Hematopoietic multipotent progenitor cell treated with erythropoietin and hydrocortisone succinate and interleukin-3 and kit ligand, for 15 days (in vitro differentiated cells): ENCODE data around the gene BOLA1.
"Not testable (repeated sequence)": the region's sequence is repeated elsewhere in the genome, so short reads cannot be mapped to it uniquely, and the experiment has no call there.

Source experiments
- DNase-seq: peaks from one replicate; pipeline ENCODE4 v3.0.0-alpha.2; 2015; ENCODE audit warnings: low spot score

Gene BOLA1, protein sequence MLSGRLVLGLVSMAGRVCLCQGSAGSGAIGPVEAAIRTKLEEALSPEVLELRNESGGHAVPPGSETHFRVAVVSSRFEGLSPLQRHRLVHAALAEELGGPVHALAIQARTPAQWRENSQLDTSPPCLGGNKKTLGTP

GRCh38 chr1:149899460-149900284, at the start of gene BOLA1:
Gene BOLA1, plus strand, starts transcription at chr1:149899568. Its CDS starts 492 bp downstream, at chr1:149900060.
- DNase-seq: peak; percentile 85

DNA sequence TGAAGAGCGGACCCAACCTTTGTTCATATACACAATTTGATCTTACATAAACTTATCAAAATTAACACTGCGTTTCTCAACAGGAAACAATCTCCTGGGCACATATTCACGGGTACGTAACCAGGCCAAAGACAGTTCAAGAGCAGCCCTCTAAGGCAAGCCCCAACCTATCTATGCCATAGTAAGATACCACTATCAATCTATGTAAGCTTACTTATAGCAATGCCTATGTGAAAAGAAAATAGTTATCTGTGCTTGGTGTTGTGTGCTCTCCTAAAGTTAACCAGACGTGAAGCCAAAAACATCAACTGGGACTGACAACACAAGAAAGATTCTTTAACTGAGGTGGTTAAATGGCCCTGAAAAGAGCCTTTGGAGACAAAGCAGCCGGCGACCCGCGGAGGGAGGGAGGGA, 49.4 kb upstream of the BOLA1 start:
- peak; percentile 58 for DNase-seq

DNA sequence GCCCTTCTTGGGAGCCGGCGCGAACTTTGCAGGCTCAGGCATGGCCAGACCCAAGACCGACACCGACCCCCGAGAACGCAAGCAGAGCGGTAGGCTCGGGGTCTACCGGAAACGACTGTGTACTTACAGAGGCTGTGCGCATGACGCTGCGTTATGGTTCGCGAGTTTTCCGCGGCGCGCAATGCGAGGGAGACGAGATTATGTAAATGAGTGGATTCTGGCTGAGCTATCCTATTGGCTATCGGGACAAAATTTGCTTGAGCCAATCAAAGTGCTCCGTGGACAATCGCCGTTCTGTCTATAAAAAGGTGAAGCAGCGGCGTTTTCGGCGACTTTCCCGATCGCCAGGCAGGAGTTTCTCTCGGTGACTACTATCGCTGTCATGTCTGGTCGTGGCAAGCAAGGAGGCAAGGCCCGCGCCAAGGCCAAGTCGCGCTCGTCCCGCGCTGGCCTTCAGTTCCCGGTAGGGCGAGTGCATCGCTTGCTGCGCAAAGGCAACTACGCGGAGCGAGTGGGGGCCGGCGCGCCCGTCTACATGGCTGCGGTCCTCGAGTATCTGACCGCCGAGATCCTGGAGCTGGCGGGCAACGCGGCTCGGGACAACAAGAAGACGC, 48.5 kb upstream of the BOLA1 start:
- DNase-seq: not testable (repeated sequence)

- DNase-seq: not testable (repeated sequence)
These were observed 47.7 kb upstream of the BOLA1 start for GRCh38 chr1:149851585-149852213.

- DNase-seq: not testable (repeated sequence)
These were observed 47.1 kb upstream of the BOLA1 start for GRCh38 chr1:149852263-149852662.

DNA sequence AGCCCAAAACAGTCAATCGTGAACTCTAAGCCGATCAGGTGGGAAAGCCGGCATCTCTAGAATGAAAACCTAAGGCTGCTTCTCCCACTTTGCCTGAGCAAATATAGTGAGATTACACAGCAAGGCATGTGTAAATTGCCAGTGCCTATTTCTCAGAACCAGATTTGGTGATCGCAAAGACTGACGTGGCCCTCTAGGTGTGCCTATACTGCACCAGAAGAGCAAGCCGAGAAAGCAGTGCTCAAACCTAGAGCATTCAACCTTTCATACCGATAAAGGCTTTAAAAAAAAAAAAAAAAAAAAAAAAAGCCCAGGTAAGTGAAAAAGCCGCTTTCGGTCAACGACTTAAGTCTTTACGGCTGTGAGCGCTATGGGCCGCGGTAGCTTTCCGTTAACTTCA, 39.1 kb upstream of the BOLA1 start:
- DNase-seq: not testable (repeated sequence)

GRCh38 chr1:149860684-149861496, 38.5 kb upstream of the BOLA1 start:
- not testable (repeated sequence) for DNase-seq

DNA sequence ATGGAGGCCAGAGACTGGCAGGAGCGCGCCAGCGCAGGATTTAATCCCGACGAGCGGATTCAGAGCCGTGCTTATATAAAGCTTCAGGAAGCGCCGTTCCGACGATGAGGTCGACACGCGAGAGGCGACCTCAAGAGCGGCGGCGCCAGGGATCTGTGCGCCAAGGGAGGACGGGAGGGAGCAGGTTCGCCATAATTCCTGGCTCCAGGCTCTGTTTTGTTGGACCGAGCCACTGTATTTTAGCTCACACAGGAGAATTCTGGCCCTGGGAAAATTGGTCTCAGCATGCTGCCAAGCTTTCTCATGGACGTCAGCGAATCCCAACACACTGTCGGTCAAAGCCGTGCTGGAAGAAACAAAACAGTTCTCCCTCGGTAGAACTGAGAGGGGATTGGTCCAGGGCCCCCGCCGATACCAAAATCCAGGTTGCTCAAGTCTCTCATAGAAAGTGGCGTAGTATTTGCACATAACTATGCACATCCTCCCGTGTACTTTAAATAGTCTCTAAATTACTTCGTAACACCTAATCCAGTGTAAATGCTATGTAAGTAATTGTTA, 37.8 kb upstream of the BOLA1 start:
- not testable (repeated sequence) for DNase-seq

- DNase-seq: not testable (repeated sequence)
These were observed 32.5 kb upstream of the BOLA1 start for GRCh38 chr1:149866887-149867286.

DNA sequence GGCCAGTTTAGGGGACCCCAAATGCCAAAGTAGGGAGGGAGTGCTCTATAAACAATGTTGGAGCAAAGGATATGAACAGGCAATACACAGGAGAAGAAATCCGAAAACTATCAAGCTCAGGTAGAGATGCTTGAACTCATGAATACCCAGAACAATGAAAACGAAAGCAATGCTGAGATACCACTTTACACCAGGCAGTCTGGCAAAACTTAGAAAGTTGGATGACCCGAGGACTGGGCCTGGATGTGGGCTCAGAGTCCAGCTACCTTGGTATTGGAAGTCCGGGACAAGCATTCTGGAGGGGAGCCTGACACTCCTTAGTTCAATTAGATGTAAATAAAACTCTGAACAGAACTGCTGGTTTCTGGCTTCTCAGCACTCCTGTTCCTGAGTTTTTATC, 26.3 kb upstream of the BOLA1 start:
- not testable (repeated sequence) for DNase-seq

DNA sequence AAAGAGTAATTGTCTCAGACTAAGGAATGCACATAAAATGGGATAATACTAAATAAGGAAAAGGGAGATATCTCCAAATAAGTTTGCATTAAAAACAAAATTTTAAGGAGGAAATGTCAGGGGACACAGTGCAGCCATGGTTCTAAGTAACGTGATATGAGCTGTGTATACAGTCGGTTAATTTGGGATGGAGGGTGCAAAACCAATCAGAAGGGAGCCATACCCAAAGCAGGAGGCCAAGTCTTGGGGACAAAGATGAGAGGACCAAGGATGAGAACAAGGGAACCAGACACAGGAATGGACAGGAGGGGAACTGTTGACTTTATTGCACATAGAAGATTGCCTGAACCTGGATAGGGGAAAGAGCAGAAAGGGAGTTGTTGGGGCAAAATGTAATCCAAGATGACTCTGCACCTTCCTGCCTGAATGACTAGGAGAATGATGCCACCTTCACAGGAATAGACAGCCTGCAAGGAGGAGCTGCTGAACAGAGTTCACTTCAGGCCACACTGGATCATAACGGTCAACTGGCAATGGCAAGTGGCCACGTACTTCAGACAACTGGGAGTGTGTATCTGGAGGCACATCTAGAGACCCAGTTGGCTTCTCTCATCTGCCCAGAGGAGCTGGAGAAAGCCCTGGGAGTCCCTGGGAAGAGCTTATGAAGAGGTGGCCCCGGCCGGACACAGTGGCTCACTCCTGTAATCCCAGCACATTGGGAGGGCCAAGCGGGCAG, 22.0 kb upstream of the BOLA1 start:
- no peak for DNase-seq

DNA sequence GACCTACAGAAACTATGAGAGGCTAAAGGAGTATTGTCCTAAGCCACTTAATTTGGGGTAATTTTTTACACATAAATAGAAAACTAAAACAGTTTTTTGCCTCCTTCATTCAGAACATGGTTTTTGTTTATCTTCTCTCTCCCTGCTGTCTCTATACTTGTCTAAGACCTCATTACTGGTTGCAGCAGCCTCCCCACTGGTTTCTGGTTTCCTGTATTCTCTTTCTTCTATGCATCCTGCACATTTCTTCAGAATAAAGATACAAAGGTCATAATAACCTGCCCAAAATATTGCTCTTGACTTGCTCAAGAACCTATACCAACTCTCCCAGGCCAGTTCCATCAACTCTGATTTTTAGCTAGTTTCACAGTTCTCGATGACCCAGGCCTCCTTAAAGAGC, 19.8 kb upstream of the BOLA1 start:
- no peak for DNase-seq

DNA sequence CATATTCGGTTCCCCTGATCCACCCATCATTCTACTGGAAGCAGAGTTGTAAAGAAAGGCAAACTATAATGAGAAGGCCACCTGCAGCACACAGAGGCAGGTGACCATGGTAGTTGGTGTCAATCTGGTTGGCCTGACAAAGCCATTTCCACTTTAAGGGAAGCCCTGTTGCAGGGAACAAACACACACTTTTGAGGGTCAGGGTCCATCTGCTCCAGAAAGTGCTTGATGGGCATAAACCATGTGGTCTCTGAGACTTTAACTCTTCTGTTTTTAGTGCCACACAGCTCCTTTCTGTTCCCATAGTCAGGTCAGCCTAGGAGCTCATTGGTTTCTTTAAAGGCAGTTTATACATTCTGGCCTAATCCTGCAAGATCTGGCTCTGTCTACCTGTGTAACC, 17.5 kb upstream of the BOLA1 start:
- no peak for DNase-seq

DNA sequence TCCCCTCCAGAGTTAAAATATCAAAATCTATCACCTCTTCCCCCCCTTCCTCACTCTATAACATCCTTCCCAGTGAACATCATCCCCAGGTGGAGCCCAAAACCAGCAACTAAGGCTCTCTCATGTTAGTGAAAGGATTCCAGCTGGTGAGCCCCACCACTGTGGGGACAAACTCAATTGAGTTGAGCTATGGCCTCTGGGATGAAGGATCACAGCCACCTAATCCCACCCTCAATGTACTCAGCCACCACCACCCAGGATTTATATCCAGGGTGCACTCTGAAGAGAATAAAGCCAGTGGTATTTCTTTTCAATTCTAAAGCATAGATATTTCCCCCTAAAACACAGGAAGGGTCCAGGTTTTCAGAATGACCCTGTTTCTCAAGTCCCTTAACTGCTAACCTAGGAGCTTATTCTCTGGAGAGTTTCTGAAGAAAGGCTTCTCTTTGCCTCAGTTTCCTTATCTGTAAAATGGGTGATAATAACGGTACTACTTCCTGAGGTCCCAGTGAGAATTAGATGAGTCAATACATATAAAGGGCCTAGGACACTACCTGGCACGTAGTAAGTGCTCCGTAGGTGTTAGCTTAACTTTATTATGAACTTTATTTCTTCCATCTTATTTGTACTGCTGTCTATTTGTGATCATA, 15.6 kb upstream of the BOLA1 start:
- DNase-seq: no peak

GRCh38 chr1:149884433-149885338, 14.7 kb upstream of the BOLA1 start:
- DNase-seq: peak; percentile 74

- peak; percentile 87 for DNase-seq
These were observed 13.8 kb upstream of the BOLA1 start for GRCh38 chr1:149885339-149886120.

DNA sequence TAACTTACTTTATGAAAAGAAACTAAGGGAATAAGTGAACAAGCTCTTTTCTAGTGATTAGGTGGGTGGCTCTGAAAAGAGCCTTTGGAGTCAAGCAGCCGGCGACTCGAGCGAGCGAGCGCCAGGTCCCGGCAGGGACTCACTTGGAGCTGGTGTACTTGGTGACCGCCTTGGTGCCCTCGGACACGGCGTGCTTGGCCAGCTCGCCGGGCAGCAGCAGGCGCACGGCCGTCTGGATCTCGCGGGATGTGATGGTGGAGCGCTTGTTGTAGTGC, 13.3 kb upstream of the BOLA1 start:
- DNase-seq: not testable (repeated sequence)

GRCh38 chr1:149886396-149887195, 12.8 kb upstream of the BOLA1 start:
- peak; percentile 98 for DNase-seq
